NCI-H460 (cell line): Measurements from ENCODE around the gene SH3GL3. TPM values are rescaled to one million over a fixed set of nuclear protein-coding genes. Genes with fewer than 3 reads are reported as not detected.

Experiments
- DNase-seq: peaks from one replicate; pipeline ENCODE4 v3.0.0-alpha.2; 2016; ENCODE audit warnings: low read depth; ENCODE audit errors: extremely low read depth
- total RNA-seq: library from RNA; depleted of rRNA; stranded (reverse); fragments of >200 nt; shearing (Covaris generic); gene quantifications from 2 replicates; pipeline ENCODE4 v1.2.3, GENCODE V29; 2014

SH3GL3 gene
- total RNA-seq, 1 experiment from 2014 or later = 0.37 TPM

- DNase-seq = no peak
These were observed 11.2 kb downstream of the SH3GL3 start for GRCh38 chr15:83458381-83458780.

GRCh38 chr15:83462026-83462425 is 14.9 kb downstream of the SH3GL3 start:
- DNase-seq = no peak

GRCh38 chr15:83462953-83463433 is 15.9 kb downstream of the SH3GL3 start:
- no peak for DNase-seq

GRCh38 chr15:83470887-83471286 is 23.7 kb downstream of the SH3GL3 start:
- no peak for DNase-seq

GRCh38 chr15:83471307-83471866 is 24.2 kb downstream of the SH3GL3 start:
- no peak for DNase-seq

- DNase-seq = no peak
These were observed 25.0 kb downstream of the SH3GL3 start for GRCh38 chr15:83472151-83472550.

GRCh38 chr15:83472797-83473196 is 25.7 kb downstream of the SH3GL3 start:
- DNase-seq = no peak

- no peak for DNase-seq
These were observed 27.4 kb downstream of the SH3GL3 start for GRCh38 chr15:83474578-83474977.

- DNase-seq = no peak
These were observed 28.4 kb downstream of the SH3GL3 start for GRCh38 chr15:83475551-83475950.

GRCh38 chr15:83476066-83476465 is 28.9 kb downstream of the SH3GL3 start:
- DNase-seq = no peak

GRCh38 chr15:83476708-83477107 is 29.6 kb downstream of the SH3GL3 start:
- DNase-seq = no peak

- no peak for DNase-seq
These were observed 30.1 kb downstream of the SH3GL3 start for GRCh38 chr15:83477172-83477807.

GRCh38 chr15:83477808-83478537 is 30.8 kb downstream of the SH3GL3 start:
- DNase-seq = no peak

GRCh38 chr15:83483612-83484011 is 36.5 kb downstream of the SH3GL3 start:
- DNase-seq = no peak

- DNase-seq = no peak
These were observed 37.5 kb downstream of the SH3GL3 start for GRCh38 chr15:83484636-83485035.

- no peak for DNase-seq
These were observed 39.2 kb downstream of the SH3GL3 start for GRCh38 chr15:83486363-83486762.

GRCh38 chr15:83487519-83487918 is 40.4 kb downstream of the SH3GL3 start:
- no peak for DNase-seq

GRCh38 chr15:83489690-83490089 is 42.5 kb downstream of the SH3GL3 start:
- DNase-seq = no peak

- DNase-seq = no peak
These were observed 44.3 kb downstream of the SH3GL3 start for GRCh38 chr15:83491486-83491885.

- DNase-seq = no peak
These were observed 49.6 kb downstream of the SH3GL3 start for GRCh38 chr15:83496766-83497165.

- DNase-seq = no peak
These were observed 51.2 kb downstream of the SH3GL3 start for GRCh38 chr15:83498374-83498773.

GRCh38 chr15:83498801-83499200 is 51.7 kb downstream of the SH3GL3 start:
- no peak for DNase-seq
